Endodermal cell (in vitro differentiated cells): ENCODE data around the gene PLPP2. TPM values are rescaled to one million over a fixed set of nuclear protein-coding genes. Genes with fewer than 3 reads are reported as not detected.
"Not testable (repeated sequence)": the region's sequence is repeated elsewhere in the genome, so short reads cannot be mapped to it uniquely, and the experiment has no call there.

Source experiments
- DNase-seq: peaks from one replicate; pipeline ENCODE4 v3.0.0-alpha.2; 2017
- H3K27ac ChIP-seq: 2 replicates; pipeline ENCODE4 v1.5.1; 2013; ENCODE audit warnings: mild to moderate bottlenecking, low read depth, low read length, moderate library complexity
- H3K27me3 ChIP-seq: 2 replicates; pipeline ENCODE4 v1.6.1; 2013; ENCODE audit warnings: mild to moderate bottlenecking, low read length, moderate library complexity; ENCODE audit not compliant: insufficient read depth, control insufficient read depth, poor library complexity, severe bottlenecking
- H3K36me3 ChIP-seq: 2 replicates; pipeline ENCODE4 v1.7.0; 2013; ENCODE audit warnings: mild to moderate bottlenecking, low read length, moderate library complexity; ENCODE audit not compliant: control insufficient read depth, insufficient read depth
- H3K4me1 ChIP-seq: one replicate; pipeline ENCODE4 v1.7.0; 2013; ENCODE audit warnings: low read length; ENCODE audit not compliant: control insufficient read depth, insufficient read depth
- H3K4me3 ChIP-seq: 2 replicates; pipeline ENCODE4 v1.5.1; 2013; ENCODE audit warnings: mild to moderate bottlenecking, low read length, moderate library complexity
- H3K9ac ChIP-seq: 2 replicates; pipeline ENCODE4 v1.6.1; 2013; ENCODE audit warnings: mild to moderate bottlenecking, low read length, moderate library complexity; ENCODE audit not compliant: poor library complexity, severe bottlenecking; ENCODE audit errors: extremely low read depth
- H3K9me3 ChIP-seq: 2 replicates; pipeline ENCODE4 v1.6.1; 2013; ENCODE audit warnings: mild to moderate bottlenecking, low read length, moderate library complexity; ENCODE audit not compliant: control insufficient read depth
- H3K27ac Mint-ChIP-seq: 2 replicates; pipeline ENCODE4 v1.8.0; 2020; ENCODE audit warnings: mixed read lengths
- H3K27me3 Mint-ChIP-seq: 2 replicates; pipeline ENCODE4 v1.8.0; 2021; ENCODE audit warnings: mild to moderate bottlenecking, mixed read lengths; ENCODE audit not compliant: insufficient read depth
- H3K36me3 Mint-ChIP-seq: 2 replicates; pipeline ENCODE4 v1.8.0; 2020; ENCODE audit warnings: low read depth, mixed read lengths
- H3K4me1 Mint-ChIP-seq: 2 replicates; pipeline ENCODE4 v1.8.0; 2020; ENCODE audit warnings: mixed read lengths
- H3K4me3 Mint-ChIP-seq: 2 replicates; pipeline ENCODE4 v1.8.0; 2020; ENCODE audit warnings: mild to moderate bottlenecking, moderate library complexity, mixed read lengths
- H3K9me3 Mint-ChIP-seq: 2 replicates; pipeline ENCODE4 v1.8.0; 2020; ENCODE audit warnings: mild to moderate bottlenecking, mixed read lengths
- WGBS, 2 experiments: methylation state at CpG; one replicate each; pipeline versions ENCODE4 v1.1.5 to v1.1.7; 2013; ENCODE audit warnings: missing lambda C conversion rate in 2 of 2, mixed read lengths in 1 of 2; ENCODE audit not compliant: insufficient coverage in 1 of 2, insufficient read length in 1 of 2; 5-methylcytosine and 5-hydroxymethylcytosine counted together
- total RNA-seq, 2 donors: library from RNA; stranded (reverse); fragmentation: NEBNext Ultra II Directional in 1 of 2; extraction: Animal tissue kit (Norgen Biotek cat#: 25700) in 1 of 2; gene quantifications; 2 replicates in 1 of 2; 3 replicates in 1 of 2; pipeline ENCODE4 v1.2.1, GENCODE V29; 2021
- TF ChIP-seq, protein P1 (sequence below): fragments of 200-600 bp; sonication (generic); conservative IDR thresholded peaks from 2 replicates; pipeline ENCODE4 v1.5.0; 2021; ENCODE audit warnings: antibody characterized with exemption, mild to moderate bottlenecking

The PLPP2 gene
- total RNA-seq, 2 donors from 2014 or later = 49.9 to 56.9 TPM

DNA sequence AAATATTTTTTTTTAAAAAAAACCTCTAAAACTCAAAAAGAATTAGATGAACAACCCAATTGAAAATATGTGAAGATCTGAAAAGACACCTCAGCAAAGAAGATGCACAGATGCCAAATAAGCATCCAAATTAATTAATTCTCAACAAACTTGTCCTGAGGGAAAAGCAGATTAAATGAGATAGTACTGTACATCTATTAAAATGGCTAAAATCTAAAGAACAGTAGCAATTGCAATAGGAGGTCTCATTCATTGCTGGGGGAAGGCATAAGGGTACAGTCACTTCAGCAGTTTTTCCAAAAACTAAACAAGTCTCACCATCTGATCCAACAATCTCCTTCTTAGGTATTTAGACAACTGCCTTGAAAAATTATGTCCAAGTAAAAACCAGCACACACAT lies 22.0 kb downstream of the PLPP2 start:
- no peak overlapping the region for H3K4me3 Mint-ChIP-seq
- TF ChIP-seq, protein P1, sequence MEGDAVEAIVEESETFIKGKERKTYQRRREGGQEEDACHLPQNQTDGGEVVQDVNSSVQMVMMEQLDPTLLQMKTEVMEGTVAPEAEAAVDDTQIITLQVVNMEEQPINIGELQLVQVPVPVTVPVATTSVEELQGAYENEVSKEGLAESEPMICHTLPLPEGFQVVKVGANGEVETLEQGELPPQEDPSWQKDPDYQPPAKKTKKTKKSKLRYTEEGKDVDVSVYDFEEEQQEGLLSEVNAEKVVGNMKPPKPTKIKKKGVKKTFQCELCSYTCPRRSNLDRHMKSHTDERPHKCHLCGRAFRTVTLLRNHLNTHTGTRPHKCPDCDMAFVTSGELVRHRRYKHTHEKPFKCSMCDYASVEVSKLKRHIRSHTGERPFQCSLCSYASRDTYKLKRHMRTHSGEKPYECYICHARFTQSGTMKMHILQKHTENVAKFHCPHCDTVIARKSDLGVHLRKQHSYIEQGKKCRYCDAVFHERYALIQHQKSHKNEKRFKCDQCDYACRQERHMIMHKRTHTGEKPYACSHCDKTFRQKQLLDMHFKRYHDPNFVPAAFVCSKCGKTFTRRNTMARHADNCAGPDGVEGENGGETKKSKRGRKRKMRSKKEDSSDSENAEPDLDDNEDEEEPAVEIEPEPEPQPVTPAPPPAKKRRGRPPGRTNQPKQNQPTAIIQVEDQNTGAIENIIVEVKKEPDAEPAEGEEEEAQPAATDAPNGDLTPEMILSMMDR = no peak
- H3K9me3 Mint-ChIP-seq = no peaks in the 10 kb centered on the region

DNA sequence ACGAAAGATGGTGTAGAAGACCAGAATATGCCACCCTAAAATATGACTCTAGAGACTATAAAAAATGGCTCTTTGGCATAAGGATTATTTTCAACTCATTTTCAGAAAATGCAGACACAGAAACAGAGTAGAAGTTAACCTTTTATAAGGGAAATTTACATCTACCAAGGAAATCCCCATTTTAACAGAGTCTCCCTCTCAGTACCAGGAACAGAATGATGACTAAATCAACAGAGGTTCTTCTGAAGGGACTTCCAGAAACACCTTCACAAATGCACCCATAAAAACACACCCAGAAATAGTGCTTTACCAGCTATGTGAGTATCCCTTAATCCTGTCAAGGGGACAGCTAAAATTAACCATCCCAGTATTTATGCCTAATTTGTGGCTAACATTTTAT lies 29.1 kb downstream of the PLPP2 start:
- Histone ChIP-seq H3K27me3 (peaks cover 36% of the 10 kb centered on the region), H3K4me1 (no peaks in the 10 kb centered on the region), H3K27ac (no peak overlapping the region), H3K9ac (no peak overlapping the region), H3K36me3 (no peaks in the 10 kb centered on the region), H3K9me3 (no peaks in the 10 kb centered on the region), H3K4me3 (no peak overlapping the region)
- no peak for DNase-seq
- WGBS, 2 experiments = 100% methylated on average over 1 of the region's 1 CpG
- H3K27ac Mint-ChIP-seq = no peak overlapping the region
- H3K9me3 Mint-ChIP-seq = no peaks in the 10 kb centered on the region
- H3K4me3 Mint-ChIP-seq = no peak overlapping the region
- no peaks in the 10 kb centered on the region for H3K36me3 Mint-ChIP-seq
- peaks cover 30% of the 10 kb centered on the region for H3K27me3 Mint-ChIP-seq
- TF ChIP-seq, protein P1 = no peak
- H3K4me1 Mint-ChIP-seq = peaks cover 3% of the 10 kb centered on the region

More for the DNA sequence above, 22.0 kb downstream of the PLPP2 start:
- peaks cover 45% of the 10 kb centered on the region for H3K27me3 ChIP-seq
- Mint-ChIP-seq H3K4me1 (peaks cover 6% of the 10 kb centered on the region), H3K36me3 (no peaks in the 10 kb centered on the region), H3K27me3 (peaks cover 50% of the 10 kb centered on the region), H3K27ac (no peak overlapping the region)
- H3K36me3 ChIP-seq = no peaks in the 10 kb centered on the region
- H3K4me1 ChIP-seq = no peaks in the 10 kb centered on the region
- H3K9me3 ChIP-seq = no peaks in the 10 kb centered on the region
- no peak for DNase-seq
- no peak overlapping the region for H3K27ac ChIP-seq
- H3K4me3 ChIP-seq = no peak overlapping the region
- no peak overlapping the region for H3K9ac ChIP-seq

DNA sequence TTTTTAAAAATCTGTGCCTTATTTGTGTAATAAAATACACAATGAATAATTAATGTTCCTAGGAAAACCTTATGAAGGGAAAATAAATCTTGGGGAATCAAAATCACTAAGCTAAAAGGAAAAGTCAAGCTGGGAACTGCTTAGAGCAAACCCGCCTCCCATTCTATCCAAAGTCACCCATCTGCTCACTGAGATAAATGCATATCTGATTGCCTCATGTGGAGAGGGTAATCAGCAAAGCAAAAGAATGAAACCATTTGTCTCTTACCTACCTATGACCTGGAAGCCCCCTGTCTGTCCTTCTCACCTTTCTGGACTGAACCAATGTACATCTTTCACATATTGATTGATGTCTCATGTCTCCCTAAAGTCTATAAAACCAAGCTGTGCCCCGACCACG lies 34.4 kb downstream of the PLPP2 start:
- H3K9ac ChIP-seq, H3K36me3 Mint-ChIP-seq, DNase-seq, H3K4me1 ChIP-seq, H3K9me3 ChIP-seq, H3K27me3 Mint-ChIP-seq, H3K4me3 ChIP-seq, H3K4me1 Mint-ChIP-seq, H3K27ac Mint-ChIP-seq, H3K27ac ChIP-seq, H3K36me3 ChIP-seq, H3K27me3 ChIP-seq, H3K9me3 Mint-ChIP-seq, H3K4me3 Mint-ChIP-seq: not testable (repeated sequence)
- 72 to 74% methylated on average over 3 of the region's 3 CpGs for WGBS, 2 experiments

DNA sequence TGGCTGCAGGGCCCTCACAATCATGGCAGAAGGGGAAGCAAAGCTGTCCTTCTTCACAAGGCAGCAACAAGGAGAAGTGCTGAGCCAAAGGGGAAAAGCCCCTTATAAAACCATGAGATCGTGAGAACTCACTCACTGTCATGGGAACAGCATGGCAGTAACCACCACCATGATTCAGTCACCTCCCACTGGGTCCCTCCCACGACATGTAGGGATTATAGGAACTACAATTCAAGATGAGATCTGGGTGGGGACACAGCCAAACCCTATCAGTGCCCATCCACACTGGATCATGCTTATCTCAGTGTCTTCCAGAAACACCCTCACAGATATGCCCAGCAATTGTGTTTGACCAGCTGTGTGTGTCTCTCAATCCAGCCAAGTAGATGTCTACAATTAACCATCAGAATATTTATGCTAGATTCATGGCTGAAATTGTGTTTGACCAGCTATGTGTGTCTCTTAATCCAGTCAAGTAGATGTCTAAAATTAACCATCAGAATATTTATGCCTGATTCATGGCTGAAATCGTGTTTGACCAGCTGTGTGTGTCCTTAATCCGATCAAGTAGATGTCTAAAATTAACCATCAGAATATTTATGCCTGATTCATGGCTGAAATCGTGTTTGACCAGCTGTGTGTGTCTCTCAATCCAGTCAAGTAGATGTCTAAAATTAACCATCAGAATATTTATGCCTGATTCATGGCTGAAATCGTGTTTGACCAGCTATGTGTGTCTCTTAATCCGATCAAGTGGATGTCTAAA lies 38.6 kb downstream of the PLPP2 start:
- not testable (repeated sequence) for H3K4me1 ChIP-seq, H3K9ac ChIP-seq, H3K4me1 Mint-ChIP-seq, H3K36me3 Mint-ChIP-seq, H3K4me3 ChIP-seq, H3K27ac Mint-ChIP-seq, H3K4me3 Mint-ChIP-seq, H3K36me3 ChIP-seq, H3K9me3 ChIP-seq, H3K27me3 Mint-ChIP-seq, H3K9me3 Mint-ChIP-seq, DNase-seq, H3K27me3 ChIP-seq, H3K27ac ChIP-seq
- WGBS, 2 experiments = 71 to 84% methylated on average over 3 to 6 of the region's 7 CpGs
